NCI-H1105 treated with DMSO at 0.1 percent for 48 hours (cell line): ENCODE measurements around the gene TMEM178B.
A peak's percentile ranks its signal among the peaks of the same experiment; 100 is the strongest.
"Not testable (repeated sequence)": the region's sequence is repeated elsewhere in the genome, so short reads cannot be mapped to it uniquely, and the experiment has no call there.

Experiments
- DNase-seq: peaks from one replicate; lab custom pipeline; 2025; lab: John Stamatoyannopoulos, UW

TMEM178B gene

GRCh38 chr7:141387521-141388217 lies 313.8 kb downstream of the TMEM178B start:
- no peak for DNase-seq

GRCh38 chr7:141389140-141389796 lies 315.4 kb downstream of the TMEM178B start:
- no peak for DNase-seq

- no peak for DNase-seq
Observed at GRCh38 chr7:141390339-141390738, 316.5 kb downstream of the TMEM178B start.

GRCh38 chr7:141393056-141393455 lies 319.2 kb downstream of the TMEM178B start:
- no peak for DNase-seq

- DNase-seq: no peak
Observed at GRCh38 chr7:141397236-141398163, 323.6 kb downstream of the TMEM178B start.

- no peak for DNase-seq
Observed at GRCh38 chr7:141400356-141400755, 326.5 kb downstream of the TMEM178B start.

GRCh38 chr7:141402277-141402996 lies 328.6 kb downstream of the TMEM178B start:
- no peak for DNase-seq

- DNase-seq: not testable (repeated sequence)
Observed at GRCh38 chr7:141403846-141404245, 330.0 kb downstream of the TMEM178B start.

GRCh38 chr7:141406347-141406746 lies 332.5 kb downstream of the TMEM178B start:
- no peak for DNase-seq

GRCh38 chr7:141407893-141408292 lies 334.0 kb downstream of the TMEM178B start:
- DNase-seq: no peak

- DNase-seq: no peak
Observed at GRCh38 chr7:141408440-141408839, 334.6 kb downstream of the TMEM178B start.

- DNase-seq: no peak
Observed at GRCh38 chr7:141409219-141409618, 335.4 kb downstream of the TMEM178B start.

GRCh38 chr7:141409801-141410329 lies 336.0 kb downstream of the TMEM178B start:
- DNase-seq: peak; percentile 93

GRCh38 chr7:141410353-141411000 lies 336.6 kb downstream of the TMEM178B start:
- no peak for DNase-seq

GRCh38 chr7:141411133-141411532 lies 337.3 kb downstream of the TMEM178B start:
- no peak for DNase-seq

- no peak for DNase-seq
Observed at GRCh38 chr7:141415999-141416398, 342.1 kb downstream of the TMEM178B start.

- DNase-seq: no peak
Observed at GRCh38 chr7:141416650-141417270, 342.9 kb downstream of the TMEM178B start.

- DNase-seq: no peak
Observed at GRCh38 chr7:141417506-141417905, 343.6 kb downstream of the TMEM178B start.

GRCh38 chr7:141418066-141418465 lies 344.2 kb downstream of the TMEM178B start:
- DNase-seq: no peak

- no peak for DNase-seq
Observed at GRCh38 chr7:141421306-141421705, 347.4 kb downstream of the TMEM178B start.

GRCh38 chr7:141427134-141427533 lies 353.3 kb downstream of the TMEM178B start:
- DNase-seq: no peak
